Measurements from ENCODE around the gene TTYH3.

DNA sequence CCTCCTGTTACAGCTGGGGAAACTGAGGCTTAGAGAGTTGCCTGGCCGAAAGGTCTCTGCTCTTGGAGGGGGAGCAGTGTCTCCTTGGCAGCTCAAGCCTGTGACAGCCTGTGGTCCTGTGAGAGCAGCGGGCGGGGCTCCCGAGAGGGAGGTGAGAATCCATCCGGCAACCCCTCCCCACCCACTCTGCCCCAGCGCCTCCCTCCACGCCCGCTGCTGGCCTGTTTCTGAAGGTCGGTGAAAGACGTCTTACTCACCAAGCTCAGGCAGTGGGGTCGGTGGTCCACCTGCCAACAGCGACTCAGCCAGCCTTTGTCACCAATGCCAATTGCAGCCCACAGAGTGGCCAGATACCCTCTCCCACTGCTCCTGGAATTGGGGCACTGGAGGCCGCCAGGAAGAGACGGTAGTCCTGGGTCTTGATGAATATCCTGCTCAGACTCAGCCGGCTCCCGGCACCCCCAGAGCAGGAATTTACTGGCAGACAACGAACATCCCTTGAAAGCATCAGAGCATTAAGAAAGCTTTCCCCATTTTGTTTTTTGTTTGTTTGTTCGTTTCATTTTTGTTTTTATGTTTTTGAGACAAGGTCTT is 7.4 kb upstream of the TTYH3 start:
- TF ChIP-seq POLR2AphosphoS5 (IDR thresholded peaks at IDR 0.05) (no peak), POLR2A (IDR thresholded peaks at IDR 0.05) (no peak)
- TF ChIP-seq, protein P1, sequence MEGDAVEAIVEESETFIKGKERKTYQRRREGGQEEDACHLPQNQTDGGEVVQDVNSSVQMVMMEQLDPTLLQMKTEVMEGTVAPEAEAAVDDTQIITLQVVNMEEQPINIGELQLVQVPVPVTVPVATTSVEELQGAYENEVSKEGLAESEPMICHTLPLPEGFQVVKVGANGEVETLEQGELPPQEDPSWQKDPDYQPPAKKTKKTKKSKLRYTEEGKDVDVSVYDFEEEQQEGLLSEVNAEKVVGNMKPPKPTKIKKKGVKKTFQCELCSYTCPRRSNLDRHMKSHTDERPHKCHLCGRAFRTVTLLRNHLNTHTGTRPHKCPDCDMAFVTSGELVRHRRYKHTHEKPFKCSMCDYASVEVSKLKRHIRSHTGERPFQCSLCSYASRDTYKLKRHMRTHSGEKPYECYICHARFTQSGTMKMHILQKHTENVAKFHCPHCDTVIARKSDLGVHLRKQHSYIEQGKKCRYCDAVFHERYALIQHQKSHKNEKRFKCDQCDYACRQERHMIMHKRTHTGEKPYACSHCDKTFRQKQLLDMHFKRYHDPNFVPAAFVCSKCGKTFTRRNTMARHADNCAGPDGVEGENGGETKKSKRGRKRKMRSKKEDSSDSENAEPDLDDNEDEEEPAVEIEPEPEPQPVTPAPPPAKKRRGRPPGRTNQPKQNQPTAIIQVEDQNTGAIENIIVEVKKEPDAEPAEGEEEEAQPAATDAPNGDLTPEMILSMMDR (IDR thresholded peaks at IDR 0.05 in 8 of 11, conservative IDR thresholded peaks at IDR 0.05 in 3 of 11), result no peak

Measured in spleen (tissue), 7 donors.